ENCODE data around the gene CEACAM19.

CEACAM19 gene

DNA sequence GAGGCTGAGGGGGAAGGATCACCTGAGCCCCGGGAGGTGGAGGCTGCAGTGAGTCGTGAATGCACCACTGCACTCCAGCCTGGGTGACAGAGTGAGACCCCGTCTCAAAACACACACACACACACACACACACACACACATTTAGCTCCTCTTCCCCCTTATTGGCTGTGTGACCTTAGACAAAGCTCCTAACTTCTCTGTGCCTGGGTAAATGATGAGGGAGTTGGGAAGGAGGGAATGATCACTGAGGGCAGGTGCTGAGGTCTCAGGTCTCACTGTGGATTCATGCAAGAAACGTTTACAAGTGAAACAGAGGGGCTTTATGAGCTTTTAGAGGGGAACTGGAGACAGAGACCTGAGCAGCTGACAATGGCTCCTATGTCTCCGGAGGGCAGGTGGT, 60.3 kb downstream of the CEACAM19 start:
- intact Hi-C loops (cut with DNase I): no loop called here
- no peak for DNase-seq

DNA sequence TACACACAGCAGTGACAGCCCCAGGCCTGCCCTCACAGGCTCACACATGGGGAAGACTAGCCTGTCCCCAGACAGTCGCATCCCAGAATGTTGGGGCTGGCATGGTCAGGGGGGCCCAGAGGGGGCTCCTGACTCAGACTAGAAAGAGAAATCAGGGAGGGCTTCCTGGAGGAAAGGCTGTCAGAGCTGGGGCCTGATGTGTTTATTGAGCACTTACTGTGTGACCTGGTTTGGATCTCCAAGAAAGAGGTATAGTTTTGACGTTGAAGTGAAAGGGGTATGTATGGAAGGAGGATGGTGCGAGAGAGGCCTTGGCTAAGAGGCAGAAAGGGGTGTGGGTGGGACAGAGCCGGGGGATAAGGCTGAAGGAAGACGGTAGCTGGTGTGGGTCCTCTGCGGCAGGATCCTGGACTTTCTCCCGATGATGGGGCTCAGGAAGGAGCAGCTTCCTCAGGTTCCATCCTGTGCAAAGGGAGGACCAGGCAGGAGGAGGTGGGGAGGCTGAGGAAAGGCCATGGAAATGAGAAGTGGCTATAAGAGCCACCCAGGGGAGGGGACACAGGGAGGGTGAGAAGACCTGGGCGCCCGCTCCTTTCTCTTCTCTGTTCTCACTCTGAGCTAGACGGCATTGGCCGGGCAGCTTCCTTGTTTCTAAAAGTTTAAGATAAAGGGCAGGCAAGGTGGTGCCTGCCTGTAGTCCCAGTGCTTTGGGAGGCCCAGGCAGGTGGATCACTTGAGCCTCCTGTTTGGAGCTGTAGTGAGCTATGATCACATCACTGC, 61.1 kb downstream of the CEACAM19 start:
- intact Hi-C loops (cut with DNase I): no loop called here
- no peak for DNase-seq

All from head of caudate nucleus (tissue), 42 donors.